ENCODE data around the gene CCDC169.

CCDC169 gene

DNA sequence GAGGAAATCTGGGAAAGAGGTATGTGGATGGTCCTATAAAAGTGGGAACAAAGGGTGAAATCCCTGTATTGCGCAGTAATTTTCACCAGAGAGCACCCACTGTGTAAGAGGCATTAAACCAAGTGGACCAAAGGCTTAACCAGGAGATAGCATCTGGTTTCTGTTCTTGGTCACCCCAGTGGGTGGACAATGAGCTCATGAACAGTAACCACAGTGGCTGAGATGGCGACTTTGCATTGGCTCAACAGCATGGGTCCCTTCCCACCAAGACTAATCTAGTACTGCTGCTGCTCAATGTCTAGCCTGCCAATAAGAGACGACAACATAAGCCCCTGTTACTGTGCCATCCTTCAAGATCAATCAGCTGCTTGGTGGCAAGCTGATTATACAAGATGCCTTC lies 36.6 kb downstream of the CCDC169 start:
- Histone ChIP-seq H3K79me2 (ENCODE audit: insufficient read depth, low read length) (no peaks in the 10 kb centered on the region), H3K36me3 (ENCODE audit: insufficient read depth, low read length) (no peaks in the 10 kb centered on the region), H4K20me1 (ENCODE audit: insufficient read depth, low read length, poor library complexity, severe bottlenecking) (no peaks in the 10 kb centered on the region), H3K9me2 (replicated peaks; ENCODE audit: low read depth, low read length) (no peaks in the 10 kb centered on the region), H3K4me3 (ENCODE audit: low read length, poor library complexity, severe bottlenecking) (no peak overlapping the region), H3K27me3 (ENCODE audit: insufficient read depth, low read length, poor library complexity, severe bottlenecking) (no peaks in the 10 kb centered on the region), H3F3A (ENCODE audit: low read depth) (no peaks in the 10 kb centered on the region), H3K9me3 (ENCODE audit: insufficient read depth, low read depth, low read length) (no peaks in the 10 kb centered on the region), H3K4me1 (ENCODE audit: insufficient read depth, low read length, poor library complexity, severe bottlenecking) (no peaks in the 10 kb centered on the region), H3K9ac (ENCODE audit: low read depth, low read length, poor library complexity, severe bottlenecking) (no peak overlapping the region), H3K4me2 (ENCODE audit: low read depth, low read length, poor library complexity, severe bottlenecking) (no peak overlapping the region), H2AFZ (ENCODE audit: low read length) (no peak overlapping the region)
- TF ChIP-seq, protein P1, sequence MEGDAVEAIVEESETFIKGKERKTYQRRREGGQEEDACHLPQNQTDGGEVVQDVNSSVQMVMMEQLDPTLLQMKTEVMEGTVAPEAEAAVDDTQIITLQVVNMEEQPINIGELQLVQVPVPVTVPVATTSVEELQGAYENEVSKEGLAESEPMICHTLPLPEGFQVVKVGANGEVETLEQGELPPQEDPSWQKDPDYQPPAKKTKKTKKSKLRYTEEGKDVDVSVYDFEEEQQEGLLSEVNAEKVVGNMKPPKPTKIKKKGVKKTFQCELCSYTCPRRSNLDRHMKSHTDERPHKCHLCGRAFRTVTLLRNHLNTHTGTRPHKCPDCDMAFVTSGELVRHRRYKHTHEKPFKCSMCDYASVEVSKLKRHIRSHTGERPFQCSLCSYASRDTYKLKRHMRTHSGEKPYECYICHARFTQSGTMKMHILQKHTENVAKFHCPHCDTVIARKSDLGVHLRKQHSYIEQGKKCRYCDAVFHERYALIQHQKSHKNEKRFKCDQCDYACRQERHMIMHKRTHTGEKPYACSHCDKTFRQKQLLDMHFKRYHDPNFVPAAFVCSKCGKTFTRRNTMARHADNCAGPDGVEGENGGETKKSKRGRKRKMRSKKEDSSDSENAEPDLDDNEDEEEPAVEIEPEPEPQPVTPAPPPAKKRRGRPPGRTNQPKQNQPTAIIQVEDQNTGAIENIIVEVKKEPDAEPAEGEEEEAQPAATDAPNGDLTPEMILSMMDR (conservative IDR thresholded peaks at IDR 0.05; ENCODE audit: low read length), result no peak
- no peak for TF ChIP-seq EZH2phosphoT487 (IDR thresholded peaks at IDR 0.05; ENCODE audit: borderline replicate concordance)

DNA sequence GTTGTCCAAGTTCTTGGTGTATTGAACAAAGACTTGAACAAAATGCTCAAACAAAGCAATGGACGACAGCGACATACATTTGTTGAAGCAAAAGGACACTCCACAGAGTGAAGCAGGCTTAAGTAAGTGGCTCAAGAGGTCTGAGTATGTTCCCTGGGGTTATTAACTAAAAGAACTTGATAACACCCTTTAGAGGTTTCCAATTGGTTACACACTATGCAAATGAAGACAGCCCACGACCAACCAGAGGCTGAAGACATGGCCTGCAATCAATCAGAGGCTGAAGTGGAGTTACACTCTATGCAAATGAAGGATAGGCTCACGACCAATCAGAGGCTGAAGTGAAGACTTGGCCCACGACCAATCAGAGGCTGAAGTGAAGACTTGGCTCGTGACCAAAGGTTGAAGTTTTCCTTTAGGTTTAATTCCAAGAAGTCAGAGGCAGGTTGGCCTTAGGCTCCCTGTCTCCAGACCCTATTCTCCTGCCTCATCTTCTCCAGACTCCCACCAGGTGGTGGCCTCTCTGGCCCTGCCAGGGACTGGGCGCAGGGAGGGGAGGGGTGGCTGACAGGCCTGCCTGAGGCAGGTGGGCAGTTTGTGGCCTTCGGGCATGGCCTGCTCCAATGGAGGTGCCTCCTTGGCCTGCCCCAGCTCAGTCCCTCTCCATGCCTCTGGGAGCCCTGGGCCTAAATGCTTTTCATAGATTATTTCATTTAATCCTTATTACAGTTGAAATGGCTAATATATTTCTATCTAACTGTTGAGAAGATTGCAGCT lies 38.1 kb downstream of the CCDC169 start:
- Histone ChIP-seq H3K27me3 (ENCODE audit: insufficient read depth, low read length, poor library complexity, severe bottlenecking) (no peaks in the 10 kb centered on the region), H3K9me2 (replicated peaks; ENCODE audit: low read depth, low read length) (no peaks in the 10 kb centered on the region), H3K9me3 (ENCODE audit: insufficient read depth, low read depth, low read length) (no peaks in the 10 kb centered on the region), H3K4me2 (ENCODE audit: low read depth, low read length, poor library complexity, severe bottlenecking) (no peak overlapping the region), H3F3A (ENCODE audit: low read depth) (no peaks in the 10 kb centered on the region), H3K36me3 (ENCODE audit: insufficient read depth, low read length) (no peaks in the 10 kb centered on the region), H3K79me2 (ENCODE audit: insufficient read depth, low read length) (no peaks in the 10 kb centered on the region), H3K9ac (ENCODE audit: low read depth, low read length, poor library complexity, severe bottlenecking) (no peak overlapping the region), H2AFZ (ENCODE audit: low read length) (no peak overlapping the region), H3K4me1 (ENCODE audit: insufficient read depth, low read length, poor library complexity, severe bottlenecking) (no peaks in the 10 kb centered on the region), H4K20me1 (ENCODE audit: insufficient read depth, low read length, poor library complexity, severe bottlenecking) (no peaks in the 10 kb centered on the region), H3K4me3 (ENCODE audit: low read length, poor library complexity, severe bottlenecking) (no peak overlapping the region)
- TF ChIP-seq, protein P1 (conservative IDR thresholded peaks at IDR 0.05; ENCODE audit: low read length), result no peak
- no peak for TF ChIP-seq EZH2phosphoT487 (IDR thresholded peaks at IDR 0.05; ENCODE audit: borderline replicate concordance)

GRCh38 chr13:36258831-36259230 lies 38.8 kb downstream of the CCDC169 start:
- no peaks in the 10 kb centered on the region for H4K20me1 ChIP-seq (ENCODE audit: insufficient read depth, low read length, poor library complexity, severe bottlenecking)
- no peaks in the 10 kb centered on the region for H3K36me3 ChIP-seq (ENCODE audit: insufficient read depth, low read length)
- no peaks in the 10 kb centered on the region for H3K9me2 ChIP-seq (replicated peaks; ENCODE audit: low read depth, low read length)
- no peak overlapping the region for H3K4me3 ChIP-seq (ENCODE audit: low read length, poor library complexity, severe bottlenecking)
- no peaks in the 10 kb centered on the region for H3K79me2 ChIP-seq (ENCODE audit: insufficient read depth, low read length)
- H3K4me2 ChIP-seq (ENCODE audit: low read depth, low read length, poor library complexity, severe bottlenecking), result no peak overlapping the region
- H3K9ac ChIP-seq (ENCODE audit: low read depth, low read length, poor library complexity, severe bottlenecking), result no peak overlapping the region
- H2AFZ ChIP-seq (ENCODE audit: low read length), result no peak overlapping the region
- no peaks in the 10 kb centered on the region for H3K4me1 ChIP-seq (ENCODE audit: insufficient read depth, low read length, poor library complexity, severe bottlenecking)
- H3F3A ChIP-seq (ENCODE audit: low read depth), result no peaks in the 10 kb centered on the region
- TF ChIP-seq, protein P1 (conservative IDR thresholded peaks at IDR 0.05; ENCODE audit: low read length), result no peak
- TF ChIP-seq EZH2phosphoT487 (IDR thresholded peaks at IDR 0.05; ENCODE audit: borderline replicate concordance), result no peak
- H3K27me3 ChIP-seq (ENCODE audit: insufficient read depth, low read length, poor library complexity, severe bottlenecking), result no peaks in the 10 kb centered on the region
- no peaks in the 10 kb centered on the region for H3K9me3 ChIP-seq (ENCODE audit: insufficient read depth, low read depth, low read length)

Measured in Loucy (cell line).